Loucy (cell line): Measurements from ENCODE around the gene RAB3D.

Source experiments
- H2AFZ ChIP-seq: fragments of 200-600 bp; sonication (generic); 2 replicates; pipeline ENCODE4 v1.6.0; 2016; ENCODE audit warnings: antibody characterized with exemption, mild to moderate bottlenecking, low read length, moderate library complexity
- H3F3A ChIP-seq: fragments of 200-600 bp; 2 replicates; pipeline ENCODE4 v1.6.0; 2016; ENCODE audit warnings: antibody characterized with exemption, low read depth, mild to moderate bottlenecking
- H3K27me3 ChIP-seq: fragments of 200-600 bp; sonication (generic); 2 replicates; pipeline ENCODE4 v1.6.1; 2014; ENCODE audit warnings: low read length, mild to moderate bottlenecking; ENCODE audit not compliant: insufficient read depth, poor library complexity, severe bottlenecking
- H3K36me3 ChIP-seq: fragments of 200-600 bp; sonication (generic); 2 replicates; pipeline ENCODE4 v1.6.1; 2016; ENCODE audit warnings: low read length; ENCODE audit not compliant: insufficient read depth
- H3K4me1 ChIP-seq: fragments of 200-600 bp; sonication (generic); 2 replicates; pipeline ENCODE4 v1.5.1; 2014; ENCODE audit warnings: low read length, mild to moderate bottlenecking; ENCODE audit not compliant: insufficient read depth, poor library complexity, severe bottlenecking
- H3K4me2 ChIP-seq: fragments of 200-600 bp; sonication (generic); 2 replicates; pipeline ENCODE4 v1.6.0; 2014; ENCODE audit warnings: antibody characterized with exemption, low read length, low read depth, mild to moderate bottlenecking; ENCODE audit not compliant: poor library complexity, severe bottlenecking
- H3K4me3 ChIP-seq: fragments of 200-600 bp; sonication (generic); 2 replicates; pipeline ENCODE4 v1.5.1; 2014; ENCODE audit warnings: low read length, mild to moderate bottlenecking, mixed read lengths; ENCODE audit not compliant: poor library complexity, severe bottlenecking
- H3K79me2 ChIP-seq: fragments of 200-600 bp; sonication (generic); 2 replicates; pipeline ENCODE4 v1.6.1; 2014; ENCODE audit warnings: low read length; ENCODE audit not compliant: insufficient read depth
- H3K9ac ChIP-seq: fragments of 200-600 bp; sonication (generic); 2 replicates; pipeline ENCODE4 v1.6.0; 2014; ENCODE audit warnings: mild to moderate bottlenecking, low read depth, low read length, moderate library complexity; ENCODE audit not compliant: poor library complexity, severe bottlenecking
- H3K9me2 ChIP-seq: fragments of 200-600 bp; sonication (generic); replicated peaks from 2 replicates; pipeline ENCODE4 v1.6.1; 2016; ENCODE audit warnings: low read depth, low read length, mixed read lengths
- H3K9me3 ChIP-seq: fragments of 200-600 bp; sonication (generic); 2 replicates; pipeline ENCODE4 v1.6.1; 2014; ENCODE audit warnings: mild to moderate bottlenecking, antibody characterized with exemption, low read length, low read depth; ENCODE audit not compliant: insufficient read depth
- H4K20me1 ChIP-seq: fragments of 200-600 bp; sonication (generic); 2 replicates; pipeline ENCODE4 v1.6.0; 2014; ENCODE audit warnings: antibody characterized with exemption, low read length, mild to moderate bottlenecking; ENCODE audit not compliant: insufficient read depth, poor library complexity, severe bottlenecking
- CTCF ChIP-seq: fragments of 200-600 bp; sonication (generic); conservative IDR thresholded peaks from 2 replicates; pipeline ENCODE4 v1.5.1; 2014; ENCODE audit warnings: mild to moderate bottlenecking, antibody characterized with exemption, low read length
- EZH2phosphoT487 ChIP-seq: fragments of 200-600 bp; IDR thresholded peaks from 2 replicates; pipeline ENCODE4 v1.6.1; 2018; ENCODE audit warnings: antibody characterized with exemption, mild to moderate bottlenecking, moderate library complexity, borderline replicate concordance

RAB3D gene

GRCh38 chr19:11349171-11349570 lies 9.7 kb upstream of the RAB3D start:
- H3K4me2 ChIP-seq: no peak overlapping the region
- no peaks in the 10 kb centered on the region for H4K20me1 ChIP-seq
- no peak overlapping the region for H2AFZ ChIP-seq
- no peaks in the 10 kb centered on the region for H3K36me3 ChIP-seq
- H3K27me3 ChIP-seq: no peaks in the 10 kb centered on the region
- no peaks in the 10 kb centered on the region for H3K9me3 ChIP-seq
- peaks cover 4% of the 10 kb centered on the region for H3F3A ChIP-seq
- no peak for TF ChIP-seq EZH2phosphoT487
- no peak for TF ChIP-seq CTCF
- H3K9ac ChIP-seq: no peak overlapping the region
- H3K4me3 ChIP-seq: no peak overlapping the region
- H3K4me1 ChIP-seq: peaks cover 25% of the 10 kb centered on the region
- H3K79me2 ChIP-seq: peaks cover 6% of the 10 kb centered on the region; the same call in 1 of the 2 replicates
- H3K9me2 ChIP-seq: no peaks in the 10 kb centered on the region

- H3K9me3 ChIP-seq: no peaks in the 10 kb centered on the region
- no peaks in the 10 kb centered on the region for H4K20me1 ChIP-seq
- peaks cover 5% of the 10 kb centered on the region for H3F3A ChIP-seq
- H3K27me3 ChIP-seq: no peaks in the 10 kb centered on the region
- H2AFZ ChIP-seq: no peak overlapping the region
- H3K4me1 ChIP-seq: peaks cover 28% of the 10 kb centered on the region
- H3K9ac ChIP-seq: no peak overlapping the region
- H3K4me3 ChIP-seq: peak overlapping the region; percentile 13
- no peaks in the 10 kb centered on the region for H3K36me3 ChIP-seq
- no peaks in the 10 kb centered on the region for H3K9me2 ChIP-seq
- peak overlapping the region; percentile 97 for H3K4me2 ChIP-seq
- H3K79me2 ChIP-seq: peaks cover 6% of the 10 kb centered on the region; the same call in 1 of the 2 replicates
- TF ChIP-seq EZH2phosphoT487 (no peak), CTCF (no peak)
These were observed 8.1 kb upstream of the RAB3D start for GRCh38 chr19:11347546-11348039.

- H3K4me1 ChIP-seq: peaks cover 28% of the 10 kb centered on the region
These were observed 6.9 kb upstream of the RAB3D start, which contains the start of the genes CCDC159 and TMEM205 for GRCh38 chr19:11346104-11346940. Gene CCDC159 (plus strand): TSS chr19:11346519. CDS start chr19:11346607, 88 bp downstream. Gene TMEM205 (minus strand): TSS chr19:11346268. CDS start chr19:11345619, 649 bp downstream.

More at GRCh38 chr19:11346104-11346940, 6.9 kb upstream of the RAB3D start, which contains the start of the genes CCDC159 and TMEM205:
- peaks cover 6% of the 10 kb centered on the region; the same call in 1 of the 2 replicates for H3K79me2 ChIP-seq
- TF ChIP-seq EZH2phosphoT487 (no peak), CTCF (peak; percentile 40; the same call in 1 of the 2 replicates)
- no peaks in the 10 kb centered on the region for H3K9me3 ChIP-seq
- H3K9me2 ChIP-seq: no peaks in the 10 kb centered on the region
- H3K4me2 ChIP-seq: peak within 1 kb of the TSS; percentile 99
- H3K9ac ChIP-seq: peak within 1 kb of the TSS; percentile 82
- no peaks in the 10 kb centered on the region for H3K36me3 ChIP-seq
- peaks cover 7% of the 10 kb centered on the region for H3F3A ChIP-seq
- H4K20me1 ChIP-seq: no peaks in the 10 kb centered on the region
- H3K4me3 ChIP-seq: peak within 1 kb of the TSS; percentile 96
- H2AFZ ChIP-seq: peak within 1 kb of the TSS; percentile 92
- no peaks in the 10 kb centered on the region for H3K27me3 ChIP-seq
